Activated CD8-positive, alpha-beta memory T cell treated with anti-CD3 and anti-CD28 coated beads, Interleukin-2, amount 50 U/mL, for 1 hour (primary cell): ENCODE results near the gene TRMT1.

ENCODE experiments used
- DNase-seq: peaks from one replicate; pipeline ENCODE4 v3.0.0-alpha.2; 2020; ENCODE audit errors: extremely low read depth

Gene TRMT1

GRCh38 chr19:13122980-13123957 lies 6.7 kb upstream of the TRMT1 start:
- no peak for DNase-seq

GRCh38 chr19:13122275-13122878 lies 5.8 kb upstream of the TRMT1 start:
- DNase-seq = no peak

GRCh38 chr19:13121551-13122274 lies 5.2 kb upstream of the TRMT1 start:
- DNase-seq = no peak

- no peak for DNase-seq
Observed at GRCh38 chr19:13120817-13121216, 4.3 kb upstream of the TRMT1 start.

- DNase-seq = no peak
Observed at GRCh38 chr19:13120031-13120430, 3.5 kb upstream of the TRMT1 start.

GRCh38 chr19:13119627-13120026 lies 3.1 kb upstream of the TRMT1 start:
- no peak for DNase-seq

- DNase-seq = no peak
Observed at GRCh38 chr19:13118424-13119193, 2.1 kb upstream of the TRMT1 start.

GRCh38 chr19:13117772-13118423 lies 1.4 kb upstream of the TRMT1 start, which contains the start of gene NACC1:
TSS of gene NACC1 (plus strand) at chr19:13118264. CDS start at chr19:13135208, 16,944 bp downstream.
- DNase-seq = peak; percentile 61

- DNase-seq = no peak
Observed at GRCh38 chr19:13117176-13117771, 734 bp upstream of the TRMT1 start.

GRCh38 chr19:13115936-13116281 lies 631 bp downstream of the TRMT1 start:
- DNase-seq = no peak

- no peak for DNase-seq
Observed at GRCh38 chr19:13112555-13112954, 4.0 kb downstream of the TRMT1 start.

- no peak for DNase-seq
Observed at GRCh38 chr19:13110099-13110610, 6.4 kb downstream of the TRMT1 start.

- DNase-seq = no peak
Observed at GRCh38 chr19:13109361-13110098, 7.0 kb downstream of the TRMT1 start.

GRCh38 chr19:13104848-13105711 lies 11.5 kb downstream of the TRMT1 start:
- no peak for DNase-seq

- no peak for DNase-seq
Observed at GRCh38 chr19:13104360-13104847, 12.1 kb downstream of the TRMT1 start.

- no peak for DNase-seq
Observed at GRCh38 chr19:13103581-13104359, 12.8 kb downstream of the TRMT1 start.

GRCh38 chr19:13102666-13103580 lies 13.6 kb downstream of the TRMT1 start, which contains the start of gene LYL1:
TSS of gene LYL1 (minus strand) at chr19:13102858. CDS start at chr19:13101171, 1,687 bp downstream.
- DNase-seq = no peak
